ENCODE measurements around the gene PSME1.

- TF ChIP-seq CTCF (IDR thresholded peaks at IDR 0.05; ENCODE audit: borderline replicate concordance, extremely low read depth, low read length, poor library complexity, severe bottlenecking) (no peak), EZH2 (IDR thresholded peaks at IDR 0.05; ENCODE audit: borderline replicate concordance, low read depth, low read length, severe bottlenecking) (no peak)
Measured at GRCh38 chr14:24145219-24145618, 9.2 kb downstream of the PSME1 start.
